ENCODE results near the gene TBCA.

The TBCA gene, protein sequence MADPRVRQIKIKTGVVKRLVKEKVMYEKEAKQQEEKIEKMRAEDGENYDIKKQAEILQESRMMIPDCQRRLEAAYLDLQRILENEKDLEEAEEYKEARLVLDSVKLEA

DNA sequence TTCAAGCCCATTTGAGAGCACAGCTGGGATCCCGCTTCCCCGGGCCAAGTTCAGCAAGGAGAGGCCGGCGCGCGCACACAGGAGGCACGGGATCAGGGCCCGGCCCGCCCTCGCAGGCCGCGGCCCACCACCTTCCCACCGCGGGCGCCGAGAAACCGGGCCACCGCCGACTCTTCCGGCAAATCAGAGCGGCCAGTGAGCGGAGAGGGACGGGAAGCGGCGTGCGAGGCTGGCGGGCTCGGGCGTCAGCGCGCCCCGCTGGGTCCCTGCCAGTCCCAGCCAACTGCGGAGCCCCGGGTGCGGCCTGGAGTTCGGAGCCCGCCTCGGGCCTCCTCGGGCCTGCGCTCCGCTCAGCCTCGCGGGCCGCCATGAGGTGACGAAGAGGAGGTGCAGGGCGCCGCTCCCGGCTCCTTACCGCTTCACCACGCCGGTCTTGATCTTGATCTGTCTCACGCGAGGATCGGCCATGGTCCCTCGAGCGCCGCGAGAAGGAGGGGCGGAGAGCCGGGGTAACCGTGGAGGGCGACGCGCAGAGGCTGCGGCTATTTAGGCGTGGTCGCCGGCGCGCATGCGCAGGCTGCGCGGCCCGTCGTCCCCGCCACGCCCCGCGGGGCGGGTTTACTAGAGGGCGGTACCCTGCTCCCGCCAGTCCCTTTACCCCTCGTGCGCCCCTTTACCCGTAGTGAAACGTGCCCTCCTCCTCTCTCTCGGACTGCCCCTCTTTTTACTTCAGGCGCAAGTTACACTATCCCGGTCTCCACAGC, at the start of gene TBCA:
Gene TBCA (minus strand): TSS at position 550 of the 764 bp plus-strand sequence. CDS start 82 bp downstream, at position 468.
- DNase-seq, result peak; percentile 90

DNA sequence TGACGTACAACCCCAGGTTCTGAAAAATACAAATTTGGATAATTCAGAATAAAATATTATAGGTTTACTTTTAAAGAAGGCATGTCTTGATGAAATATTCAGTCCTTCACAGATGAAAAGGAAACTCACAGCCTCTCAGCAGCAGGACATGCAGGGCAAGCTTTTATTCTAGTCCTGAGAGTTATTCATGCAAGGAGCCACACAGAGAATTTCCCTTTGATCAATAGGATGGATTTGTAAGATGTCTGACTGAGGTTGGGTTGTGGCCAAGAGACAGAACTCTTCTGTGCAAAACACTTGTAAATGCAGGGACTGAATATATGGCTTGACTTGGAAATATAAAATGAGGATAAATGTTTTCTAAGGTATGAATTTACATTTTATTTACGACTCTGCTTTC, 48.8 kb upstream of the TBCA start:
- no peak for DNase-seq

DNA sequence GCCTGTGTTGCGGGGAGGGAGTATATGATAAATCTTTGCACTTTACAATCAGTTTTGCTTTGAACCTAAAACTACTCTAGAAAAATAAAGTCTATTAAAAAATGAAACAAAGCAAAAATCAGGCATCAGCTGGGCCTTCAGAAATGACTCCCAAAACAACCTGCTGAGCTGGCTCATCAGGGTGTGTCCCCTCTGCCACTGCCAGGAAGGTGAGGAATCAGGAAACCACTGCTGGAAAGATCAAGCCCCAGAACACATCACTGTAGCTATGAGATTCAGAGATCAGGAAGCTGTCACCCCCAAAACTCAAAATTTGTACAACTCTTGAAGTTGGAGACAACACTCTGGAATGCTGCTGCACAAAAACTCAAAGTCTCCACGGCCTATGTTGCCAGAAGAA, 40.5 kb upstream of the TBCA start:
- DNase-seq, result no peak

DNA sequence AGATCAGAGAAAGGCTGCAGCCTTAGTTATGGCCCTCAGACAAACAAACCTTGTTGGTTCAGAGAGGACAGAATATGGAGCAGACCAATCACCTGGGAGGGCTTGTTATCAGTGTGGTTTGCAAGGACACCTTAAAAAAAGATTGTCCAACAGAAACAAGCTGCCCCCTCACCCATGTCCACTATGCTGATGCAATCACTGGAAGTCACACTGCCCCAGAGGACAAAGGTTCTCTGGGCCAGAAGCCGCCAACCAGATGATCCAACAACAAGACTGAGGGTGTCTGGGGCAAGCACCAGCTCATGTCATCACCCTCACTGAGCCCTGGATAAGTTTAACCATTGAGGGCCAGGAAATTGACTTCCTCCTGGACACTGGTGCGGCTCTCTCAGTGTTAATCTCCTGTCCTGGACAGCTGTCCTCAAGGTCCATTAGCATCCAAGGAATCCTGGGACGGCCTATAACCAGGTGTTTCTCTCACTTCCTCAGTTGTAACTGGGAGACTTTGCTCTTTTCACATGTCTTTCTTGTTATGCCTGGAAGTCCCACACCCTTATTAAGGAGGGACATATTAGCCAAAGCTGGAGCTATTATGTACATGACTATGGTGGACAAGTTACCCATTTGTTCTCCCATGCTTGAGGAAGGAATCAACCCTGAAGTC, 36.9 kb upstream of the TBCA start:
- DNase-seq, result no peak

DNA sequence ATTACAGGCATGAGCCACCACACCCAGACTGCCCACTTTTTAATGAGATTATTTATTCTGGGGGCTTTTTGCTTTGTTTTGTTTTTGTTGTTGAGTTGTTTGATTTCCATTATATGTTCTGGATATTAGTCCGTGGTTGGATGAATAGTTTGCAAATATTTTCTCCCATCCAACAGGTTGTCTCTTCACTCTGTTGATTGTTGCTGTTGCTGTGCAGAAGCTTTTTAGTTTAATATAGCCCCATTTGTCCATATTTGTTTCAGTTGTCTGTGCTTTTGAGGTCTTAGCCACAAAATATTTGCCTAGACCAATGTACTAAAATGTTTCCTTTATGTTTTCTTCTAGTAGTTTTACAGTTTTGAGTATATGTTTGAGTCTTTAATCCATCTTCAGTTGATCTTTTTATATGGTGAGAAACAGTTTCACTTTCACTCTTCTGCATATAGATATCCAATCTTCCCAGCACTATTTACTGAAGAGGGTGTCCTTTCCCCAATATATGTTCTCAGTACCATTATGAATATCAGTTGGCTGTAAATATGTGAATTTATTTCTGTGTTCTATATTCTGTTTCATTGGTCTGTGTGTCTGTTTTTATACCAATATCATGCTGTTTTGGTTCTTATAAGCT, 30.2 kb upstream of the TBCA start:
- DNase-seq, result no peak

GRCh38 chr5:77798456-77798855, 22.3 kb upstream of the TBCA start:
- DNase-seq, result no peak

DNA sequence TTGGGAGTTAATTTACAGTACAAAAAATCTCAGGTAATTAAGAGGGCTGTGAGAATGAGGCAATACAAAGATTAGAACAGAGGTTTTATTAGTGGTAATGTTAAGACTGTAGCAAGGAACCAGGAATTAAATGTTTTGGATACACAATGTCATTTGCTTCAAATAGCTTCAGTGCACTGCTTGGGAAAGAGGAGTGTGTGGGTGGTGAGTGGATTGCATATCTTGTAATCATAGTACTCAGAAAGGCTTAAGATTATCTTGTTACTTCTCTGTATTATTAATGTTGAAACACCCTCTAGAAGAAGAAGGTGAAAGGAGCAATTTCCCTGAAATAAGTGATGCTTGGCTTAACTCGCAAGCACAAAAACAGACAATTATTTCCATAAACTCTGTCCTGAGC, 21.0 kb upstream of the TBCA start:
- no peak for DNase-seq

DNA sequence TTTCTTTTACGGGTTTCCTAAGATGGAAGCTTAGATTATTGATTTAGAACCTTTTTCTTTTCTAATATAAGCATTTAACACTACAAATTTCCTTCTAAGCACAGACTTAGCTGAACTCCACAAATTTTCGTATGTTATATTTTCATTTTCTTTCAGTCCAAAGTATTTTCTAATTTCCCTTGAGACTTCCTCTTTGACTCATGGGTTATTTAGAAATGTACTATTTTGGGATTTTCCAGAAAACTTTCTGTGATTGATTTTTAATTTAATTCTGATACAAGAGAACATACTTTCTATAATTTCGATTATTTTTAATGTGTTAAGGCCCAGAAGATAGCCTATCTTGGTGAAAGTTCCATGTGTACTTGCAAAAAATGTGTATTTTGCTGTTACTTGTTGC, 19.7 kb upstream of the TBCA start:
- DNase-seq, result no peak

DNA sequence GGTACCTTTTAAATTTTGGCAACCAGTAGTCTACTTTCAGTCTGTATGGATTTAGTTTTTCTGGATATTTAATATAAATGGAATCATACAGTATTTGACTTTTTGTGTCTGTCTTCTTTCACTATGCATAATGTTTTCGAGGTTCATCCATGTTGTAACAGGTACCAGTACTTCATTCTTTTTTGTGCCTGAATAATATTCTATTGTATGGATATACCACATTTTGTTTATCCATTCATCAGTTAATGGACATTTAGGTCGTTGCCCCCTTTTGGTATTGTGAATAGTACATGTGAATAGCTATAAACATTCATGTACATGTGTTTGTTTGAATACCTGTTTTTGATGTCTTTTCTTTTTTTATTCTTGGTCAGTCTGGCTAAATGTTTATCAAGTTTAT, 19.1 kb upstream of the TBCA start:
- DNase-seq, result no peak

- DNase-seq, result no peak
Observed at GRCh38 chr5:77791926-77792325, 15.8 kb upstream of the TBCA start.

DNA sequence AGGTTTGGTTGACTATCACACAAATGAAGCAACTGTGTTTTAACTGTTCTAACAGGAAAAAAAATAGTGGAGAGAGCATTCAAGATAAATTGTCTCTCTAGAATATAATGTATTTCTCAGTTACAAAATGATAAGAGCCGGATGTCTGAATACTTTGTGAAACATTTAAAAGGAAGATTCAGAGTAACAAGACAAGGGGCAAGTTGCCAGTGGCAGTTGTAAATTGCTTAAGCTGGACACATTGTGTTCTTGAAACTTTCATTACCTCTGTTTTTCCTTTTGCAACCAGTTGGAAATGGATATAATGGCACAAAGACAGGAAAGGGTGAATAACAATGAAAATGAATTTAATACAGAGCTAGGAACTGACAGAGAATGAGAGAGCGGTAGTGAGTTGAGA, 15.2 kb upstream of the TBCA start:
- DNase-seq, result no peak

- no peak for DNase-seq
Observed at GRCh38 chr5:77785229-77785628, 9.1 kb upstream of the TBCA start.

- DNase-seq, result no peak
Observed at GRCh38 chr5:77784735-77785134, 8.6 kb upstream of the TBCA start.

DNA sequence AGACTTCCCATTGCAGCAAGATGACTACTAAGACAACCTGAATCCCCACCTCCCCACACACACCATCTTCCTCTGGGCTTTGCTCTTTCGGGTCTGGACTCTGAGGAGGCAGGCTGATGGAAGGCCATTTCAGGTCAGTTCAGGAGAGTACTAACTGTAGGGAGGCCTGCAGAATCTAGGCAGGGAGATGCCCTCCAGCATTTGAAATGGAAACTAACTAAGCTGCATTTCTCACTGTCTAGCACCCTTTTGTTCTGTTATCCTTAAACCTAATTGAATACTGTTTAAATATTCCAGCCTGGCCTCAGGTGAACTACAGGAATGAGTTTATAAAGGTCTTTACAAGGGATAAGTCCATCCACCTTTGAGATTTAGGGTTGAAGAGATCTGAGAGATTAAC, 4.9 kb upstream of the TBCA start:
- DNase-seq, result no peak

DNA sequence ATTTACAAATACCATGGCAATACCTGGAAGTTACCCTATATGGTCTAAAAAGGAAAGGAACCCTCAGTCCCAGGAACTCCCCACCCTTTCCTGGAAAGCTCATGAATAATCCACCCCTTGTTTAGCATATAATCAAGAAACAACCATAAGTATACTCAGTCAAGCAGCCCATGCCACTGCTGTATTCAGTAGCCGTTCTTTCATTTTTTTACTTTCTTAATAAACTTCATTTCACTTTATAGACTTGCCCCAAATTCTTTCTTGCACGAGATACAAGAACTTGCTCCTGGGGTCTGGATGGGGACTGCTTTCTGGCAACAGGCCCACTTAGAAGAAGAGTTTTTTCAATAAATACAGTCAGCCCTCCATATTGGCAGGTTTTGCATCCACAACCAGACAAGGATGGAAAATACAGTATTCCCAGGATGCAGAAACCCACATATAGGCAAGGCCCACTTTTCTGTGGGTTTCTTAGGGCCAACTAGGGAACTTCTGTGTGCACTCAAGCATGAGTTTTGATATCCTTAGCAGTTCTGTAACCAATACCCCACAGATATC, 2.8 kb upstream of the TBCA start:
- DNase-seq, result no peak

GRCh38 chr5:77778398-77778797, 2.3 kb upstream of the TBCA start:
- DNase-seq, result no peak

- no peak for DNase-seq
Observed at GRCh38 chr5:77777911-77778310, 1.8 kb upstream of the TBCA start.

DNA sequence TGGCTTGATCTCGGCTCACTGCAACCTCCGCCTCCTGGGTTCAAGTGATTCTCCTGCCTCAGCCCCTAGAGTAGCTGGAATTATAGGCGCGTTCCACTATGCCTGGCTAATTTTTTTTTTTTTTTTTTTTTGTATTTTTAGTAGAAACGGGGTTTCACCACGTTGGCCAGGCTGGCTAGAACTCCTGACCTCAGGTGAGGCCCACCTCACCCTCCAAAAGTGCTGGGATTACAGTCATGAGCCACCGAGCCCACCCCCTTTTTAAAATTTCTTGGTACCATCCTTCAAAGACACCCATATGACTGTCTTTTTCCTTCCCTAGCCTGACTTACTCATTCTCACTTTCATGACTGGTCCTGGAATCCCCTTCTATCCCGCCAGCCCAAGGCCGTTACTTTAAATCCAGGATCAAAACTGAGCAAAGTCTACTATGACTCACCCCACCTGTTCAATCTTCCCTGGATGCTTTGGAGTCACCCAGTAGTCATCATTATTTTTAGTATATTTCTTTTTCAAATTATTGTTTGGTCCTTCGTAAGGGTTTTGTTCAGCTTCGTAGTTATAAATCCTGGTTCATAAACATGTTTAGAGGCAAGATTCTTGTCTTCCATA, 1.2 kb upstream of the TBCA start:
- no peak for DNase-seq

DNA sequence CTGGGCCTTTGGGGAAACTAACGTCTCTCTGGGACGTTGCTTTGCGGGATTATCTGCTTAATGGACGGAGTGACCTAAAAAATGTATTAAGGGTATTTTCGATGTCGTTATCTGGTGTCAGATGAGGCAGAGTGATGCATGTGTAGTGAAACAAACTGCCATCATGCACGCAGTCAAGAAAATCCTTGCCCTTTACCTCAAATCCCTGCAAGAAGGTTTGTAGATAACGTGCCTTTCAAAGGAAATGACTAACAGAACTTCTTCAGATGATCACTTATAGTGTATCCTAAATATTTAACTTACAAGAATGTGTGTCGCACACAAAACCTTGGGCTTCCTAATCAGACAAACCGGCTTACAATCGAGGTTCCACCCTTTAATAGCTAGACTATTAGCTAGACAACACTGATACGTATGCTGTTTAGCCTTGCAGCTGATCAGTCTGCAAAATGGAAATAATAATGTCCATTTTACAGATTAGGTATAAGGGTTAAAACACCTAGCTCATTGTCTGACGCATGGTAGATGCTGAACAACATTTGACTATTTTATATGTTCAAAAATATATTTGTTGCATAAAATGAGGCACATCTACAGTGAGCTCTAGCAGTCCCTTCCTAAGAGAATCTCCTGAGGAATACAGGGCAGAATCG, 541 bp upstream of the TBCA start:
- DNase-seq, result peak; percentile 24

DNA sequence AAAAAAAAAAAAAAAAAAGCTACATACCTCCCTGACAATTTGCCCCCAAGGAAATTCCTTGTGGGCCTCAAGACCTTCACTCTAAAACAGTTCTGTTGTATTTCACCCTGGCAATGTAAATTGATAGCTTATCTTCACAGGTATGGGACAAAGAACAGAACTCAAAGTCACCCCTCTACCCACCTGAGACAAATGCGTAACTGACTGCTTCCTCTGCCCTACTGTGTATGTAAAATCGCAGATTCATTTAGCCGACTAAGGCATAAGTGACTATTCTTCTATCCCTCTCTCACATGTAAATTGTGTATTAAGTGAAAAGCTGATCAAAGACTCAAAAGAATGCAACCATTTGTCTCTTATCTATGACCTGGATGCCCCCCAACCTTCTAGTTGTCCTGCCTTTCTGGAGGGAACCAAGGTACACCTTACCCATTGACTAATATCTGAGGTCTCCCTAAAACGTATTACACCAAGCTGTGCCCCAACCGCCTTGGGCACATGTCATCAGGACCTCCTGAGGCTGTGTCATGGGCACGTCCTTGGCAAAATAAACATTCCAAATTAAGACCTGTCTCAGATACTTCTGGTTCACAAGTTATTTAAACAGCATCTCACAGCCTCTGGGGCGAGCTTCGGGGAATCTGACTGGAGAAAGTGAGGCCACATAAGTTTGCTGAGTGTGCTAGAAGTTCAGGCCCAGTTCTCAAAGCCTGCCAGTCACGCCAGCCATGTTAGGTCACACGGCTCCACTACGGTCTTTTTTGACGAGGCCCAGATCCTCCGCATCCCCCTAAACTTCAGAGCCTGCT, 954 bp downstream of the TBCA start:
- no peak for DNase-seq

- no peak for DNase-seq
Observed at GRCh38 chr5:77773734-77774280, 2.3 kb downstream of the TBCA start.

GRCh38 chr5:77772729-77773128, 3.4 kb downstream of the TBCA start:
- no peak for DNase-seq

All from HCEC 1CT (cell line).